ENCODE data around the gene ELOVL6.
A peak's percentile ranks its signal among the peaks of the same experiment; 100 is the strongest.

ELOVL6 gene

GRCh38 chr4:110034026-110034393, 164.4 kb downstream of the ELOVL6 start:
- no peak for TF ChIP-seq EZH2phosphoT487 (IDR thresholded peaks at IDR 0.05; ENCODE audit: low read depth)
- TF ChIP-seq, protein P1, sequence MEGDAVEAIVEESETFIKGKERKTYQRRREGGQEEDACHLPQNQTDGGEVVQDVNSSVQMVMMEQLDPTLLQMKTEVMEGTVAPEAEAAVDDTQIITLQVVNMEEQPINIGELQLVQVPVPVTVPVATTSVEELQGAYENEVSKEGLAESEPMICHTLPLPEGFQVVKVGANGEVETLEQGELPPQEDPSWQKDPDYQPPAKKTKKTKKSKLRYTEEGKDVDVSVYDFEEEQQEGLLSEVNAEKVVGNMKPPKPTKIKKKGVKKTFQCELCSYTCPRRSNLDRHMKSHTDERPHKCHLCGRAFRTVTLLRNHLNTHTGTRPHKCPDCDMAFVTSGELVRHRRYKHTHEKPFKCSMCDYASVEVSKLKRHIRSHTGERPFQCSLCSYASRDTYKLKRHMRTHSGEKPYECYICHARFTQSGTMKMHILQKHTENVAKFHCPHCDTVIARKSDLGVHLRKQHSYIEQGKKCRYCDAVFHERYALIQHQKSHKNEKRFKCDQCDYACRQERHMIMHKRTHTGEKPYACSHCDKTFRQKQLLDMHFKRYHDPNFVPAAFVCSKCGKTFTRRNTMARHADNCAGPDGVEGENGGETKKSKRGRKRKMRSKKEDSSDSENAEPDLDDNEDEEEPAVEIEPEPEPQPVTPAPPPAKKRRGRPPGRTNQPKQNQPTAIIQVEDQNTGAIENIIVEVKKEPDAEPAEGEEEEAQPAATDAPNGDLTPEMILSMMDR (IDR thresholded peaks at IDR 0.05; ENCODE audit: low read depth, low read length): no peak
- Histone ChIP-seq H3K4me1 (ENCODE audit: low read length) (peaks cover 12% of the 10 kb centered on the region), H3K9me3 (ENCODE audit: insufficient read depth, low read length) (no peaks in the 10 kb centered on the region), H3K4me2 (ENCODE audit: low read length) (peak overlapping the region; percentile 55), H3K27me3 (ENCODE audit: low read depth, low read length) (peaks cover 38% of the 10 kb centered on the region), H3K36me3 (replicated peaks; ENCODE audit: low read depth, low read length) (no peaks in the 10 kb centered on the region), H2AFZ (ENCODE audit: low read depth, low read length) (no peak overlapping the region), H4K20me1 (ENCODE audit: insufficient read depth, low read length) (no peaks in the 10 kb centered on the region), H3K4me3 (ENCODE audit: low read length) (no peak overlapping the region), H3K27ac (ENCODE audit: low read length) (no peak overlapping the region), H3K9ac (ENCODE audit: low read length) (no peak overlapping the region), H3K79me2 (ENCODE audit: low read length) (no peaks in the 10 kb centered on the region)

DNA sequence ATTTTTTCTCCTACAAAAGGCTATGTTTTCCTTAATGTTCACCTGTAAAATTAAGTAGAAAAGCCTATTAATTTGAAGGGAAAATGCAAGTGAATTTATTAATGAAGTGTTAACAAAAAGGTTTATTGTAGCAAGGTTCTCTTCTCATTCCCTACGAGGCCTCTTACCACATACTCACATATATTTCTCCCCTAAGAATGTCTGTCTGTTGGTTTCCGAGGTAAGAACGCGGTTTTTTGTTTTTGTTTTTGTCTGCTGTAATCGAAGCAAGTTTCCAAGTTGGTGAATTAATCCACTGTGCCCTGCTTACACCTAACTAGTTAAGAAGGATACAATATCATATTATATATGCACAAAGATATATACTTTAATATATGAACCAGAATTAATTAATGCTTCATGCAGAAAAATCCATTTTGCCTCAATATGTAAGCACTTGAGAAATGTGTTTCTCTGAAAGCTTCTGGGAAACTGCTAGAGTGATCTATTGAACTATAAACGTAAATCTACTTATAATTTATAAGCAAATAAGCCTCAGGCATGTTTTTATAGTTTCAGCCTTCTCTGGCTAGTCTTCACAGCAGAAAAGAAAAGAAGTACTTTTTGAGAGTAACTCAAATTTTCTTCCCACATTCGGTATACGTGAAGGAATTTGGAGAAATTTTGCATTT, 164.9 kb downstream of the ELOVL6 start:
- H3K9me3 ChIP-seq (ENCODE audit: insufficient read depth, low read length): no peaks in the 10 kb centered on the region
- H3K36me3 ChIP-seq (replicated peaks; ENCODE audit: low read depth, low read length): no peaks in the 10 kb centered on the region
- no peak for TF ChIP-seq EZH2phosphoT487 (IDR thresholded peaks at IDR 0.05; ENCODE audit: low read depth)
- TF ChIP-seq, protein P1 (IDR thresholded peaks at IDR 0.05; ENCODE audit: low read depth, low read length): no peak
- no peak overlapping the region for H2AFZ ChIP-seq (ENCODE audit: low read depth, low read length)
- H3K27ac ChIP-seq (ENCODE audit: low read length): no peak overlapping the region
- no peak overlapping the region for H3K4me3 ChIP-seq (ENCODE audit: low read length)
- no peaks in the 10 kb centered on the region for H3K79me2 ChIP-seq (ENCODE audit: low read length)
- no peaks in the 10 kb centered on the region for H4K20me1 ChIP-seq (ENCODE audit: insufficient read depth, low read length)
- H3K27me3 ChIP-seq (ENCODE audit: low read depth, low read length): peaks cover 38% of the 10 kb centered on the region
- H3K4me2 ChIP-seq (ENCODE audit: low read length): peak overlapping the region; percentile 55
- peaks cover 12% of the 10 kb centered on the region for H3K4me1 ChIP-seq (ENCODE audit: low read length)
- no peak overlapping the region for H3K9ac ChIP-seq (ENCODE audit: low read length)

GRCh38 chr4:110032603-110033002, 165.8 kb downstream of the ELOVL6 start:
- no peaks in the 10 kb centered on the region for H3K36me3 ChIP-seq (replicated peaks; ENCODE audit: low read depth, low read length)
- no peaks in the 10 kb centered on the region for H3K9me3 ChIP-seq (ENCODE audit: insufficient read depth, low read length)
- H3K27ac ChIP-seq (ENCODE audit: low read length): no peak overlapping the region
- no peaks in the 10 kb centered on the region for H3K79me2 ChIP-seq (ENCODE audit: low read length)
- H3K4me2 ChIP-seq (ENCODE audit: low read length): no peak overlapping the region
- no peak overlapping the region for H2AFZ ChIP-seq (ENCODE audit: low read depth, low read length)
- no peak overlapping the region for H3K4me3 ChIP-seq (ENCODE audit: low read length)
- H4K20me1 ChIP-seq (ENCODE audit: insufficient read depth, low read length): no peaks in the 10 kb centered on the region
- TF ChIP-seq, protein P1 (IDR thresholded peaks at IDR 0.05; ENCODE audit: low read depth, low read length): no peak
- no peak for TF ChIP-seq EZH2phosphoT487 (IDR thresholded peaks at IDR 0.05; ENCODE audit: low read depth)
- peaks cover 38% of the 10 kb centered on the region for H3K27me3 ChIP-seq (ENCODE audit: low read depth, low read length)
- H3K9ac ChIP-seq (ENCODE audit: low read length): no peak overlapping the region
- H3K4me1 ChIP-seq (ENCODE audit: low read length): peaks cover 12% of the 10 kb centered on the region

GRCh38 chr4:110025718-110026117, 172.7 kb downstream of the ELOVL6 start:
- H3K4me1 ChIP-seq (ENCODE audit: low read length): no peaks in the 10 kb centered on the region
- no peak overlapping the region for H3K4me2 ChIP-seq (ENCODE audit: low read length)
- no peak overlapping the region for H3K9ac ChIP-seq (ENCODE audit: low read length)
- no peaks in the 10 kb centered on the region for H3K9me3 ChIP-seq (ENCODE audit: insufficient read depth, low read length)
- TF ChIP-seq, protein P1 (IDR thresholded peaks at IDR 0.05; ENCODE audit: low read depth, low read length): no peak
- no peak for TF ChIP-seq EZH2phosphoT487 (IDR thresholded peaks at IDR 0.05; ENCODE audit: low read depth)
- H3K36me3 ChIP-seq (replicated peaks; ENCODE audit: low read depth, low read length): no peaks in the 10 kb centered on the region
- no peak overlapping the region for H3K27ac ChIP-seq (ENCODE audit: low read length)
- H3K27me3 ChIP-seq (ENCODE audit: low read depth, low read length): peaks cover 13% of the 10 kb centered on the region
- no peak overlapping the region for H3K4me3 ChIP-seq (ENCODE audit: low read length)
- no peaks in the 10 kb centered on the region for H3K79me2 ChIP-seq (ENCODE audit: low read length)
- H2AFZ ChIP-seq (ENCODE audit: low read depth, low read length): no peak overlapping the region
- H4K20me1 ChIP-seq (ENCODE audit: insufficient read depth, low read length): no peaks in the 10 kb centered on the region

Measured in OCI-LY3 (cell line).